Tibial nerve (tissue), 4 donors: Measurements from ENCODE around the gene PPP6R2. TPM values are rescaled to one million over a fixed set of nuclear protein-coding genes. Genes with fewer than 3 reads are reported as not detected.

ENCODE experiments used
- DNase-seq, 2 donors: peaks; one replicate each; pipeline ENCODE4 v3.0.0-alpha.2; 2019; ENCODE audit warnings: low spot score in 2 of 2
- H3K27ac ChIP-seq, 4 donors: fragments of 200-600 bp; sonication (generic) in 3 of 4; one replicate each; pipeline ENCODE4 v1.5.1; 2017 to 2019; ENCODE audit warnings: mild to moderate bottlenecking in 1 of 4
- H3K27me3 ChIP-seq, 2 donors: fragments of 200-600 bp; sonication (generic) in 1 of 2; one replicate each; pipeline versions ENCODE4 v1.5.1 to v1.6.0; 2017 to 2019
- H3K36me3 ChIP-seq, 3 donors: fragments of 200-600 bp; sonication (generic); one replicate each; pipeline ENCODE4 v1.5.1; 2018 to 2019
- H3K4me1 ChIP-seq, 4 donors: fragments of 200-600 bp; sonication (generic) in 3 of 4; one replicate each; pipeline ENCODE4 v1.5.1; 2017 to 2019
- H3K4me3 ChIP-seq, 4 donors: fragments of 200-600 bp; sonication (generic) in 3 of 4; one replicate each; pipeline ENCODE4 v1.5.1; 2017 to 2019; ENCODE audit warnings: mild to moderate bottlenecking in 1 of 4, moderate library complexity in 1 of 4
- H3K9me3 ChIP-seq, 4 donors: fragments of 200-600 bp; sonication (generic) in 3 of 4; one replicate each; pipeline ENCODE4 v1.5.1; 2017 to 2019
- CTCF ChIP-seq, 5 experiments: fragments of 200-600 bp in 3 of 5; fragments of 450-650 bp in 2 of 5; sonication (generic) in 3 of 5; IDR thresholded peaks; one replicate each; pipeline ENCODE4 v1.5.1; 2016 to 2019; ENCODE audit warnings: antibody characterized with exemption in 5 of 5, mild to moderate bottlenecking in 3 of 5, moderate library complexity in 2 of 5
- EP300 ChIP-seq, 2 donors: sonication (generic); formaldehyde crosslinking; IDR thresholded peaks; one replicate each; pipeline ENCODE4 v1.6.1; 2017; ENCODE audit warnings: antibody characterized with exemption in 2 of 2, mild to moderate bottlenecking in 1 of 2
- POLR2A ChIP-seq, 2 donors: fragments of 450-650 bp; IDR thresholded peaks; one replicate each; pipeline ENCODE4 v1.6.1; 2017; ENCODE audit warnings: antibody characterized with exemption in 2 of 2, mild to moderate bottlenecking in 2 of 2, moderate library complexity in 2 of 2
- WGBS, 2 donors: methylation state at CpG; one replicate each; pipeline ENCODE4 v1.1.5; 2018; 5-methylcytosine and 5-hydroxymethylcytosine counted together
- total RNA-seq, 4 donors: library from RNA; depleted of rRNA; stranded (reverse); fragments of >200 nt; gene quantifications; one replicate each; pipeline ENCODE4 v1.1.0, GENCODE V29; 2016

PPP6R2 gene
- total RNA-seq, 4 donors from 2014 or later: 55.9 to 112 (median 76.7) TPM

- Histone ChIP-seq H3K36me3 (peaks cover 6 to 100% (median 68%) of the 10 kb centered on the region in 3 donors), H3K27ac (no peak overlapping the region), H3K27me3 (no peaks in the 10 kb centered on the region), H3K9me3 (no peaks in the 10 kb centered on the region), H3K4me1 (no peaks in the 10 kb centered on the region), H3K4me3 (no peak overlapping the region)
- 94 to 95% methylated on average over 35 of the region's 41 CpGs for WGBS, 2 donors
- no peak for DNase-seq
- TF ChIP-seq CTCF (IDR thresholded peaks at IDR 0.05) (no peak), POLR2A (IDR thresholded peaks at IDR 0.05) (no peak)
Observed at GRCh38 chr22:50459496-50460140, 116.5 kb downstream of the PPP6R2 start.

- Histone ChIP-seq H3K27me3 (no peaks in the 10 kb centered on the region), H3K27ac (no peak overlapping the region), H3K4me3 (no peak overlapping the region), H3K36me3 (peaks cover 9 to 100% (median 68%) of the 10 kb centered on the region in 3 donors), H3K4me1 (no peaks in the 10 kb centered on the region), H3K9me3 (no peaks in the 10 kb centered on the region)
- DNase-seq: no peak
- WGBS, 2 donors: 92 to 93% methylated on average over 17 of the region's 17 CpGs
- TF ChIP-seq EP300 (IDR thresholded peaks at IDR 0.05) (no peak), POLR2A (IDR thresholded peaks at IDR 0.05) (no peak), CTCF (IDR thresholded peaks at IDR 0.05) (no peak)
Observed at GRCh38 chr22:50460938-50461337, 117.8 kb downstream of the PPP6R2 start.

GRCh38 chr22:50461536-50461935 lies 118.4 kb downstream of the PPP6R2 start:
- H3K4me3 ChIP-seq: no peak overlapping the region
- 88 to 92% methylated on average over 5 to 18 of the region's 26 CpGs for WGBS, 2 donors
- H3K9me3 ChIP-seq: no peaks in the 10 kb centered on the region
- TF ChIP-seq EP300 (IDR thresholded peaks at IDR 0.05) (no peak), POLR2A (IDR thresholded peaks at IDR 0.05) (no peak), CTCF (IDR thresholded peaks at IDR 0.05) (no peak)
- H3K27me3 ChIP-seq: no peaks in the 10 kb centered on the region
- H3K36me3 ChIP-seq: peaks cover 12 to 100% (median 68%) of the 10 kb centered on the region in 3 donors
- H3K4me1 ChIP-seq: no peaks in the 10 kb centered on the region
- no peak overlapping the region for H3K27ac ChIP-seq
- DNase-seq: no peak

- H3K36me3 ChIP-seq: peaks cover 12 to 100% (median 68%) of the 10 kb centered on the region in 3 donors
- 93 to 95% methylated on average over 23 to 30 of the region's 30 CpGs for WGBS, 2 donors
- no peak for DNase-seq
Observed at GRCh38 chr22:50461979-50462540, 118.9 kb downstream of the PPP6R2 start.

More at GRCh38 chr22:50461979-50462540, 118.9 kb downstream of the PPP6R2 start:
- Histone ChIP-seq H3K4me3 (no peak overlapping the region), H3K27ac (no peak overlapping the region), H3K4me1 (no peaks in the 10 kb centered on the region), H3K9me3 (no peaks in the 10 kb centered on the region), H3K27me3 (no peaks in the 10 kb centered on the region)
- TF ChIP-seq POLR2A (IDR thresholded peaks at IDR 0.05) (no peak), EP300 (IDR thresholded peaks at IDR 0.05) (no peak), CTCF (IDR thresholded peaks at IDR 0.05) (no peak)
